Ureter (tissue), 1 donor: ENCODE results near the gene BAK1. TPM values are rescaled to one million over a fixed set of nuclear protein-coding genes. Genes with fewer than 3 reads are reported as not detected.

Experiments used
- DNase-seq: peaks from one replicate; pipeline ENCODE4 v3.0.0-alpha.2; 2020; ENCODE audit warnings: low spot score
- total RNA-seq: library from RNA; stranded (reverse); gene quantifications from one replicate; pipeline ENCODE4 v1.2.4, GENCODE V29; 2023
- donor health status: DM: yes; HTN: yes; CAD: no.

BAK1 gene
- total RNA-seq, 1 donor from 2014 or later, result 27.9 TPM

- DNase-seq, result no peak
Measured at GRCh38 chr6:33586108-33586640, 6.1 kb upstream of the BAK1 start.

GRCh38 chr6:33585403-33586107 lies 5.5 kb upstream of the BAK1 start:
- peak; percentile 83 for DNase-seq

- DNase-seq, result no peak
Measured at GRCh38 chr6:33584700-33585402, 4.8 kb upstream of the BAK1 start.

GRCh38 chr6:33583591-33584155 lies 3.6 kb upstream of the BAK1 start:
- DNase-seq, result no peak

GRCh38 chr6:33581186-33581585 lies 1.1 kb upstream of the BAK1 start:
- DNase-seq, result no peak

GRCh38 chr6:33578588-33579011 lies 1.5 kb downstream of the BAK1 start:
- DNase-seq, result peak; percentile 66

GRCh38 chr6:33578164-33578563 lies 1.9 kb downstream of the BAK1 start:
- DNase-seq, result no peak

- DNase-seq, result no peak
Measured at GRCh38 chr6:33577718-33578117, 2.4 kb downstream of the BAK1 start.

- peak; percentile 88 for DNase-seq
Measured at GRCh38 chr6:33577106-33577535, 3.0 kb downstream of the BAK1 start.

- no peak for DNase-seq
Measured at GRCh38 chr6:33576668-33577067, 3.4 kb downstream of the BAK1 start.

GRCh38 chr6:33575211-33575610 lies 4.9 kb downstream of the BAK1 start:
- no peak for DNase-seq

GRCh38 chr6:33571637-33572316 lies 8.3 kb downstream of the BAK1 start:
- DNase-seq, result no peak

- DNase-seq, result peak; percentile 85
Measured at GRCh38 chr6:33570806-33571636, 9.1 kb downstream of the BAK1 start.

GRCh38 chr6:33568826-33569570 lies 11.1 kb downstream of the BAK1 start:
- DNase-seq, result no peak

GRCh38 chr6:33567836-33568235 lies 12.2 kb downstream of the BAK1 start:
- no peak for DNase-seq

- no peak for DNase-seq
Measured at GRCh38 chr6:33566182-33567084, 13.6 kb downstream of the BAK1 start.

- DNase-seq, result no peak
Measured at GRCh38 chr6:33558801-33559200, 21.3 kb downstream of the BAK1 start.

GRCh38 chr6:33557376-33557775 lies 22.7 kb downstream of the BAK1 start:
- no peak for DNase-seq

GRCh38 chr6:33552883-33553282 lies 27.2 kb downstream of the BAK1 start:
- DNase-seq, result peak; percentile 67
